ENCODE data around the gene PGM5.

DNA sequence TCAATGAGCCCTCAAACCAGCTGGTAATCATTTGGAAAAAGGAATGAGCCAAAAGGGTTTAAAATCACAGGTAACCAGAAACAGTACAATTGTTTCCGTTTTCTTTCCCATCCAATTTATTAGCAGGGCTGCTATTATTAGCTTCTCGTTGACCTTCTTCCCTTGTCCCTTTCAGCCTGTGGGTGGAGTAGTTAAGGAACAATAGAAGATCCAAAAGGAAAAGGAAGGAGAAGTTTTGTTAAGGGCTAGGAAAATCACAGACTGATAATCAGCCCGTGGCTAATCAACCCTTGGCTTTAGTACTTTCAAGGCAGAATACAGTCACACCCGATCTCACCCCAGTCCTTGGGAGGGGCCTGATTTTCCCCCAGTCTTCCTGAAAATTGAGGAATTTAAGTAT is 145.9 kb downstream of the PGM5 start:
- TF ChIP-seq, protein P1, sequence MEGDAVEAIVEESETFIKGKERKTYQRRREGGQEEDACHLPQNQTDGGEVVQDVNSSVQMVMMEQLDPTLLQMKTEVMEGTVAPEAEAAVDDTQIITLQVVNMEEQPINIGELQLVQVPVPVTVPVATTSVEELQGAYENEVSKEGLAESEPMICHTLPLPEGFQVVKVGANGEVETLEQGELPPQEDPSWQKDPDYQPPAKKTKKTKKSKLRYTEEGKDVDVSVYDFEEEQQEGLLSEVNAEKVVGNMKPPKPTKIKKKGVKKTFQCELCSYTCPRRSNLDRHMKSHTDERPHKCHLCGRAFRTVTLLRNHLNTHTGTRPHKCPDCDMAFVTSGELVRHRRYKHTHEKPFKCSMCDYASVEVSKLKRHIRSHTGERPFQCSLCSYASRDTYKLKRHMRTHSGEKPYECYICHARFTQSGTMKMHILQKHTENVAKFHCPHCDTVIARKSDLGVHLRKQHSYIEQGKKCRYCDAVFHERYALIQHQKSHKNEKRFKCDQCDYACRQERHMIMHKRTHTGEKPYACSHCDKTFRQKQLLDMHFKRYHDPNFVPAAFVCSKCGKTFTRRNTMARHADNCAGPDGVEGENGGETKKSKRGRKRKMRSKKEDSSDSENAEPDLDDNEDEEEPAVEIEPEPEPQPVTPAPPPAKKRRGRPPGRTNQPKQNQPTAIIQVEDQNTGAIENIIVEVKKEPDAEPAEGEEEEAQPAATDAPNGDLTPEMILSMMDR (IDR thresholded peaks at IDR 0.05; ENCODE audit: low read depth, low read length), result no peak
- no peak for TF ChIP-seq EZH2phosphoT487 (IDR thresholded peaks at IDR 0.05; ENCODE audit: low read depth)

Data from OCI-LY3 (cell line).